ENCODE results near the gene ABCC3.
A peak's percentile ranks its signal among the peaks of the same experiment; 100 is the strongest.

The ABCC3 gene

DNA sequence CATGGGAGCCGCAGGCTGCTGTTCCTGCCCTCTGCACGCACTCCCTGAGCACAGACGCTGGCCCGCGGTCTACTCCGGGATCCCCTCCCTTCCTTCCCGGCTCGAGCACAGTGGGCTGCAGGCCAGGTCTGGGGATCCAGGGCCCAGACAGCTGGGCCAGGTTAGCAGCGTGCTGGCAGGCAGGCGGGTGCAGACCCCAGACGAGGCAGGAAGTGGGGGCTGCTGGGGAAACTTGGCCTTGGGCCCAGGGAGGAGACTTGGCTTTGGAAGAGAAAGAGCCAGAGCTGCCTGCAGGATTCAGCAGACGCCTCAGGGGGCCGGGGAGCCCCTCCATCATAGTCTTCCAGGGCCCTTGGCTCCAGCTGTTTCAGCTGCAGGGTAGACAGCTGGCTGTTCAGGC is 30.2 kb upstream of the ABCC3 start:
- DNase-seq (ENCODE audit: low read depth), result no peak

DNA sequence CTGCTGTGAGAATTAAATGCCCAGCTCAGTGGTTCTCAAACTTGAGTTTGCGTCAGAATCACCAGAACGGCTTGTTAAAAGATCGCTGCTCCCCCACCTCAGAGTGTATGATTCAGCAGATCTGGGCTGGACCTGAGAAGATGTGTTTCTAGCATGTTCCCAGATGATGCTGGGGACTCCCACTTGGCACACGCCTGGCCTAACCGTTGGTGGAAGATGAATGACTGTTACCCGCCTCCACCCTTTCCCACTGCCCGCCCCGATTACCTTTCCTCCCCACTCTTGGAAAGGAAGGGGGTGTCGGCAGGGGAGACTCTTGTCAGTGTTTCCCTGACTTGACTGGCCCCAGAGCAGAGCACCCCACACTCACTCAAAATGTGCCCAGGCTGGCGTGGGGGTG is 29.3 kb upstream of the ABCC3 start:
- no peak for DNase-seq (ENCODE audit: low read depth)

DNA sequence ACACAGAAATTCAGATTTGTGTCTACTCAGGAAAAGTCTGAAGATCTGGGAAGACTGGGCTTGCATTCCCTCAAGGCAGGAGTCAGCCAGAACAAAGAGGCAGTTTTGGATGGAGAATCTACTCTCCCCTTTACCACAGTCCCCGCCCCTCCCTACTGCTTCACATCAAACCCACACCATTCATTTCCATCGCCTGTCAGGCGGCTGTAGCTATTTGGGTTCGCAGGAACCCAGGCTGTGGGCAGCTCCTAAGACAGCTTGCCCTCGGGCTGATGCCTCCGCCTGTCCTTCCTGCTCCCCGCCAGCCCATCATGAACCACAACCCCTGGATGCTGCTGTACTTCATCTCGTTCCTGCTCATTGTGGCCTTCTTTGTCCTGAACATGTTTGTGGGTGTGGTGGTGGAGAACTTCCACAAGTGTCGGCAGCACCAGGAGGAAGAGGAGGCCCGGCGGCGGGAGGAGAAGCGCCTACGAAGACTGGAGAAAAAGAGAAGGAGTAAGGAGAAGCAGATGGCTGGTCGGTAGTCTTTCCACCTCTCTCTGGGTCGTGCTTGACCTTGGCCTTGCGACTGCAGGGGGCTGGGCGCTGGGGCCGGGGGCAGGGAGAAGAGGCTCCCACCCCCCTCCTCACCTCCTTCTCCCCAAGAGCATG is 27.0 kb upstream of the ABCC3 start:
- no peak for DNase-seq (ENCODE audit: low read depth)

DNA sequence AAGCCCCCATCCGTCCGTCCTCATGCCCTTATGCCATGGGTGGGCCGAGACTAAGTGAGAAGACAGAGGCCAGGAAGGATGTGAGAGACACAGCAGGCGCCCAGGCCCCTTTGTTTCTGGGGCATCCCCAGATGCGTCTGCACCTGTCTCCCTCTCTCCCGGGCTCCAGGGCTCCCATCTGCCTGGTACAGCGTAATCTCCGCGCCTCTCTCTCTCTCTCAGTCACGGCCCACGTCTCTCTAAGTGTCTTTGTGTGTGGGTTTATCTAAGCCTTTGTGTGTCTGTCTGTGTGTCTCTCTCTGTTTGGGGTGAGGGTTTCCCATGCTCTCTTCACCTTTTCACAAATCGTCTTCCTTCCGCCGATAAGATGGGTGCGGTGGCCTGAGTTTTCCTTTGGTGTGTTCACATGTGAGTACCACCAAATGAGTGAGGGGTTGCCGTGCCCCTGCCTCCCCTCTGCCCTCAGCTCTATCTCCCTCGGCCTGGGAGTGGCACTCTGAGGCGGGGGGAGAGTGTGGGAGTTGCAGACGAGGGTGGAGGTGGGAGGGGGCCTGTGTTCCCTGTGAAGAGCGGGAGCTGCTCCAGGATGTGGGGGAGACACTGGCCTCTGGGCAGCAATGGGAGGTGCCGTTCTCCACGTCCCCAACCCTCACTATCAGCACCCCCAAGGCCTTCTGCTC is 25.8 kb upstream of the ABCC3 start:
- no peak for DNase-seq (ENCODE audit: low read depth)

DNA sequence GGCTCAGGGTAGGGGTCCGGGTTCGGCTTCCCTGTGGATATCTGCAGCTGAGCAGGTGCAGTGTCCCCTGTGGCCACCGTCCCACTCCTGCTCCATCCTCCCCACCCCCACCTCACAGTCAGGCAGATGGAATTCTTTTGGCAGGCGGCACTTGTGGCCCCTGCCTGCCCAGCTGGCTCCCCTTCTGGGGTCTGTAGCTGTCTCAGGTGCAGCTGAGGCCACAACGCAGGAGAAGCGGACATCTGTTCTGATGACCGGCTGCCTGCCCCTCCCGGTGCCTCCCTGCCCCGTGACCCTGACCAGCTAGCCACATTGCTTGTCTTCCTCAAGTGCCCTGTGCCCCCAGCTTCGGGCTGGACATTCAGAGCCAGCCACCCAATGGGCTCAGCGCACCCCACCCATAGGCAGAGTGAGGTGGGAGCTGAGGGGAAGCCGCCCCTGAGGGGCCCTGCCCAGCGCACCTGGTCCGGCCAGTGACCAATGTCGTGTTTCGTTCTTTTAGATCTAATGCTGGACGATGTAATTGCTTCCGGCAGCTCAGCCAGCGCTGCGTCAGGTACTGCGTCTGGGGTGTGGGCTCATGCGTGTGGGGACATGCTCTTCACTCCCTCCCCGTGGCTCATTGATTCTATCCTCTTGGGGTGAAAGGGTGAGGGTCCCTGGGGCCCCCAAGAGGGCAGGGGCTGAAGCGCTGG is 25.2 kb upstream of the ABCC3 start:
- DNase-seq (ENCODE audit: low read depth), result no peak

DNA sequence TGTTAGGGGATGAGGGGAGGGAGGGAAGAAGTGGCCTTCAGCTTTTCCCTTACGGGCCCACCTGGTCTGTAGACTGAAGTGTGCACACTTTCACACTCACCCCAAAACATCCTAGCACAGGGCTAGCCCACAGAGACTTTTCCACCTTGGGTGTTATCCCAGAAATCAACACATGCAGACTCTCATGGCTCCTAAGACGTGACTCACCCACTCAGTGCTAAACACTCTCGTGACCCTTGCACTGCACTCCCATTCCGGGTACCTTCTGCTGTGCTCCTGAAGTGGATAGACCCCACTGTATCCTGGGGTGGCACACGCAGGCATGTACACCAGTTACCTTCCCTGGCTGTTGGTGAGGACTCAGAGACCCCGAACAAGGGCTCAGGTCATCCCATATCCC is 23.0 kb upstream of the ABCC3 start:
- DNase-seq (ENCODE audit: low read depth), result no peak

DNA sequence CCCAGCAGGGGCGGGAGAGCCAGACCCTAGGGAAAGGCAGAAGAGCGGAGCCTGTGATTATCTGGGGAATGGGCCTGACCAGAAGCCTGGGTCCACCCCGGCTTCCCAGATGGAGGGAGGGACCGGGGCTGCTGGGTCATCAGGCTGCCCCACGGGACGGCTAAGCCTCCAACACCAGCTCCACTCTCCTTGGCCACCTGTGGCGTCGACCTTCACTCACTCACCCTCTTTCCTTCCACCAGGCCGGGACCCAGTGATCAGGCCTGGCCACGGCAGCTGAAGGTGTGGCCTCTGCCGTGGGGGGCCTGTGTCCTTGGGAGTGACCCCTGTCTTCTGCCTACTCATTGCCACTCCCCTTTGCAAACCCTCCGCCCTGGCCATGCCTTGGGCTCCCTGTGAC is 22.4 kb upstream of the ABCC3 start:
- no peak for DNase-seq (ENCODE audit: low read depth)

DNA sequence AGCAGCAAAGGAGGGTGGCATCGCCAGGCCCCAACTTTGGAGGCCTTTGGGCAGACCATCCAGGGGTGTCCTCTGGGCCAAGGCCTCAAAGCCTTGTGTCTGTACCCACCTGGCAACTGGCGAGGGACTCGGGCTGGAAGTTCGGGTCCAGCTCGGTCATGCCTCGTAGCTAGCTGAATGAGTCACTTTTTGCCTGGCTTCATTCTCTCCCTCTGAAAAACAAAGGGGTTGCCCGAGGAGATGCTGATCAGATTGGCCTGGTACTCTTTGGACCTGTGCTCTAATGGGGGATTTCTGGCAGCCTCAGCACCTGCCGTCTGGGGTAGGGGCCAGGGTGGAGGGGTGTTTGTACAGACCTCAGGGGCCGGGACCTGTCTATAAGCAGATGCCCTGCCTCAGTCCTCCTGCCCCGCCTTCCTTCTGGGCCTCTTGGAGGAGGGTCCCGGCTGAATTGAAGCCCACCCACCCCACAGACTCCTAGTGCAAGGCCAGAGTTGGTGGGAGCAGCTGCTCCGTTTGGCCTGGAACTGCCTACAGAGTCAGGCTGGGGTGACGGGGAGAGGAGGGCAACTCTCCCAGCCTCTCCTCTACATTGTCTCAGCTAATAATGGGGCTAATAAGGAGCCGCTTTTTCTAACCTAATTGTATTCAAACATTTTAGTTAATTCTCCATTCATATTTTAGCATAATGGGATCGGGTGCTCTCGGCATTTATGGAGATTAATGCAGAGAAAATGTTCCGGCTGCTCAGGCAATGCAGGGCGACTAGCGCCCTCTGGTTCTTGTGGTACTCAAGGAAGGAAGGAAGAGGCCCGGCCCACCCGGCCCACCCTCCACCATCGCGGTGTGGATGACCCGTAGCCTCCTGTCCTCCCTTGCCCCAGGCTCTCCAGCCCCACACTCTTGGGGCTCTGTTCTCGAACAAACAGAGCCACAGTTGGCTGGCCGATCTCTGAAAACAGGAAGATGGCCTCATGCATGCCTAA is 21.4 kb upstream of the ABCC3 start:
- no peak for DNase-seq (ENCODE audit: low read depth)

DNA sequence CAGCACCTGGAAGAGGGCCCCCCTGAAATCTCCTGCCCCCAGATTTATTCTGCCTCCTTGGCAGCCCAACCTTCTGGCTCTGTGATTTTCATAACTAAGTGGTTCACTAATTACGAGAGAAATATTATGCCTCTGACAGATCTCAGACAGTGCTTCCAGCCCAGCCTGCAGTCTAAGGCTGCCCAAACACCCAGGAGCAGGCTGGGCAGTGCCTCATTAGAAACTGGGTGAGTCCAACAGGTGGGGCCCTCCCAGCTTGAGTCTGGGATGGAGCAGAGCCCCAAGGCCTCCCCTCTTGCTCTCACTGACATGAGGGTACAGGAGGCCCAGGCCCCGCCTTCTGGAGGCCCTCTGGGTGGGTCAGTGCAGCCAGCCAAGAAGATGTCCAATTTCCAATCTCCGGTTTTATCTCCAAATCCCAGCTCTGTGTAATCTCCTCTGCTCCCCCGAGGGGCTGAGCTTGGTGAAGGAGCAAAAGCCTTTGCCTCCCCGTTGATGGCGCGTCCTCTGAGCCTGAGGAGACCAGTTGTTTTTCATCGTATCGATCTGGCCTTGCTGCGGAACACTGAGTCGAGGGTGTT is 20.1 kb upstream of the ABCC3 start:
- DNase-seq (ENCODE audit: low read depth), result no peak

DNA sequence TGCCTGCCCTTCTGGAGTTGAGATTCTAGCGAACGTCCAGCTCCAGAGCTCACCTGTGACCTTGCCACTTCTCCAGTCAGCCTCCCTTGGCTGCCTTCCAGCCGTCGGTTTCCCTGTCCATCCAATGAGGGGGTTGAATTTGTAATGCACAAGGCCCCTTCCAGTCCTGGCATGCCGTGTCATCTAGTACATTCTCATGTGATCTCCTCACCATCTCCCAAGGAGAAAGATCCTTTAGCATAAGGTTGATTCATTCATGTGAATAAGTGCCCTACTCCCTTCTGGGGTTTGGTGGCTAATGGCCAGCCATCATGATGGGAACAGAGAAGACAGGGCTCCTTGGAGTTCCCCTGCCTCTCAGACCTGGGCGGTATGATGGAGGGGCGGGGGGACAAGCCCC is 18.9 kb upstream of the ABCC3 start:
- DNase-seq (ENCODE audit: low read depth), result no peak

DNA sequence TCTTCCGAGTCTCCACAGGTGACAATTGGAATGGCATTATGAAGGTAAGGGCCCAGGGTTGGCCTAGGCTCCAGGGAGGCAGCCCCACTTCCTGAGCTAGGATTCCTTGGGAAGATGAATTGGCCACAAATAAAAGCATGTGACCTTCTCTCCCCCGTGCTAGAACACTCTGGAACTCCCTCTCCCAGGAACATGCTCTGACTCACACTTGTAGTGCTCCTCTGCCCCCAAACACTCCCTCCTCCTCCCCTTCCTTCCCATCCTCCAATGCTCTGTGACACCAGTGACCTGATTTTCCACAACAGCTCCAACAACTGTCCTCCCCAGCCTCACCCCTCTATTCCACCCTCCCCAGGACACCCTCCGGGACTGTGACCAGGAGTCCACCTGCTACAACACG is 16.4 kb upstream of the ABCC3 start:
- DNase-seq (ENCODE audit: low read depth), result no peak

DNA sequence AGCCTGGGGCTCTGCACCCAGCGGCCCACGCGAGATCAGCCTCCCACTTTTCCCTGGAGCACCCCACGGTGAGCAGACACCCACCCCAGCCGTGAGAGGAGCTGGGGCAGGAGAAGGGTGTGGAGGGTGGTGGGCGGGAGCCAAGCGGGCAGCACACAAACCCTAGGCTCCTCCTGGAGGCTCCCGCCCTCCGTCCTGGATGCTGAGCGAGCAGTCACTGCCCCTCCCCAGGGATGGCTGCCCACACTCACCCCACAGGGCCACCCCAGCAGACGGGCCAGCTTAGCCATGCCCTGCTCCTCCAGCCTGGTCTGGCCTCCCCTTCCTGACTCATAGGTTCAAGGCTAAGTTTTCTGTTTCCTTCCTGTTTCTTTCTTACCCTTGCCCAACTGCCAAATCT is 15.7 kb upstream of the ABCC3 start:
- no peak for DNase-seq (ENCODE audit: low read depth)

DNA sequence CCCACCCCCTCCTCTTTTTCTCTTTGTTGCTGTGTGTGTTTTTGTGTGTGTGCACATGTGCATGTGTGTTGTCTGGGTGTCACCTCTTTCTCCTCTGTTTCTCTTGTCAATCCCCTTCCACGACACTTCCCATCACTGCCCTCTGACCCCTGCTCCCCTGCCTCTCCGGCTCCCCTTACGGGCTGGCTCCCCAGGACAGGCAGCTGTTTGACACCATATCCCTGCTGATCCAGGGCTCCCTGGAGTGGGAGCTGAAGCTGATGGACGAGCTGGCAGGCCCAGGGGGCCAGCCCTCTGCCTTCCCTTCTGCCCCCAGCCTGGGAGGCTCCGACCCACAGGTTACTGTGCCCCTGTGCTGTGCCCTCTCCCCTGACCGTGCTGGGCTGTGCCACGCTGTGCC is 15.2 kb upstream of the ABCC3 start:
- DNase-seq (ENCODE audit: low read depth), result no peak

DNA sequence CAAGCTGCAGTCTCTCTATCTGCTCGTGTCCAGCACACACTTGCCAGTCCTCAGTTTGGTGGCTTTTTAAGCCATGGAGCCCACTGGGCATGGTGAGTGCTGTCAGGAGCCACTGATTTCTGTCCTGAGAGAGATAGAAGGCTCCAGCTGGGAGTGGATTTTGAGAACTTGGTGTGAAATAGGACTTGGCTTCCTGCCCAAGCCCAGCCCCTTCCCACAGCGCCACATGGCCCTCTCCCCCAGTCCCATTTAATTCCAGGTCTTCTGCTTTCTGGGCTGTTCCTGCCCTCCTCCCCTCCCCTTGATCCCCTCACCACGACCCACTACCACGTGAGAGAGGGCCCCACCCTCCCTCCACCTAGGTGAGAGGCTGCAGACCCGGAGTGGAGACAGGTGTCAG is 14.4 kb upstream of the ABCC3 start:
- no peak for DNase-seq (ENCODE audit: low read depth)

DNA sequence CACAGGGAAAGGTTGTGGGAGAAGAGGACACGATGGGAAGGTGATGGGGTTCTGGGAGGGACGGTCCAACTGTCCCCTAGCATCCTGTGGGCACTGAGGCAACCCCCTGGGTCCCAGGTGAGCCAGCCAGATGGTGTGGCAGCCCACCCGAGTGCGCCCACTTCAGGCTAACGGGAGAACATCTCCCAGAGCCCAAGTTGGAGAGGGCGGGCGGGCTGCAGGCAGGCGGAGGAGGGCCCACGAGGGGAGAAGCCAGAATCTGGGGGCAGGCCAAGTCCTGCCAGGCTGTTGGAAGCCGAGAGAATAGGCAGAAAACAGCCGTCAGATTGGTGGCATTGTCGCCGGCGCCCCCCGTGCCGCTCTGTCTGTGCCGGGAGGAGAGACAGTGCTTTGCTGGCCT is 13.8 kb upstream of the ABCC3 start:
- DNase-seq (ENCODE audit: low read depth), result no peak

DNA sequence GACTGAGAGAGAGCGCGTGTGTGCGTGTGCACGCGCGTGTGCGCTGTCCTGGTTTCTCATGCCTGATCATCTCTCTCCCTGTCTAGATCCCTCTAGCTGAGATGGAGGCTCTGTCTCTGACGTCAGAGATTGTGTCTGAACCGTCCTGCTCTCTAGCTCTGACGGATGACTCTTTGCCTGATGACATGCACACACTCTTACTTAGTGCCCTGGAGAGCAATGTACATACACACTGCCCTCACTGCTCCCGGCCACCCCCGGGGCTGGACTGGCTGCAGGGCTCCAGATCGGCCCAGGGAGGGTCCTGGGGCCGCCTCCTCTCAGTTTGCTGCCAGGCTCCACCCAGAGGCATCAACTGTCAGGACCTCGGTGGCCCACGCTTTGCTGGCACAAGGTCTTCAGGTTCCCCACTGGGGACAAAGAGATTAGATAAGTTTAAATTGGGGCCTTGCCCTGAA is 13.1 kb upstream of the ABCC3 start:
- DNase-seq (ENCODE audit: low read depth), result no peak

DNA sequence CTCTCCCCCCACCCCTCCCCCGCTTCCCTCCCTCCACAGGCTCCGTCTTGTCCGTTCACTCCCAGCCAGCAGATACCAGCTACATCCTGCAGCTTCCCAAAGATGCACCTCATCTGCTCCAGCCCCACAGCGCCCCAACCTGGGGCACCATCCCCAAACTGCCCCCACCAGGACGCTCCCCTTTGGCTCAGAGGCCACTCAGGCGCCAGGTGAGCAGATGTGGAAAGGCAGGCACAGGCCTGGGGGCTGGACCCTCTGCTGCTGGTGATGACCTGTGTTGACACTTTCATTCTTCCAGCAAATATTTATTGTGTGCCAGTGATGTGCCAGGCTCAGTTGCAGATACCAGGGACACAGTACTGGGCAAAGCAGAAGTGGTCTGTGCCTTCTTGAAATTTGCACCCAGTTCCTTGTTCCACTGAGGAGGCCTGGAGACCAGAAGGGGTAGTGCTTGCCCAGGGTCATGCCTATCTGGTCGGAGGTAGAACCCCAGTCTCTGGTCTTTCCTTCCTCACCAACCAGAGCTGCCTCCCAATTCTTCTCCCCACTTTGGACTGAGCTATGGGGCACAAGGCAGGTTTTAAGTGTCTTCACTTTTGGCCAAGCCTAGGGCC is 10.3 kb upstream of the ABCC3 start:
- DNase-seq (ENCODE audit: low read depth), result no peak

DNA sequence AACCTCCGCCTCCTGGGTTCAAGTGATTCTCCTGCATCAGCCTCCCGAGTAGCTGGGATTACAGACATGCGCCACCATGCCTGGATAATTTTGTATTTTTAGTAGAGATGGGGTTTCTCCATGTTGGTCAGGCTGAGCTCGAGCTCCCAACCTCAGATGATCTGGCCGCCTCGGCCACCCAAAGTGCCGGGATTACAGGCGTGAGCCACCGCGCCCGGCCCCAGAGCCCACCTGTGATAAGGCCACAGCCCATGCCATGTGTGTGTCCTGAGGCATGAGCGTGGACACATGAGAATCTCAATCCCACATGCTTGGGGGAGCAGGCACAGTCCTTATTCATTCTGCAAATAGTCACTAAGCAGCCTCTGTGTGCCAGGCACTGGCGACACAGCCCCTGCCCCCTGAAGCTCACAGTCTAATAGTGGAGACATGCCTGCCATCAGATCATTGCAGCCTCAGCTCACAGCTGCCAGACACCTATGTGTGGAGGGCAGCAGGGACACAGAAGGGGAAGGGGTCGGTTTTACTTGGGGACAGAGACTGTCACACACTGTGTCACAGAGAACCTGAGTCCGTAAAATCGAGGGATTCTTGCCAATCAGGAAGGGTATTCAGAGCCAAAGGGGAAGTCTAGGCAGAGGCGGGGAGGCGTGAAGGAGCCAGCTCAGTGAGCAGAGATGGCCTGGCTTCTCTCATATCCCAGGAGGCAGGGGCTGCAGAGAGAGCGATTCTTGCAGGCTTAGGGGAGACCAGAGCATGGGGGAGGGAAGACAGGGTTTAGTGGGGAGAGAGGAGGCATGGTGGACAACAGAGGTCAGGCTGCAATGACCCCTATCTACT is 9.4 kb upstream of the ABCC3 start:
- DNase-seq (ENCODE audit: low read depth), result no peak

DNA sequence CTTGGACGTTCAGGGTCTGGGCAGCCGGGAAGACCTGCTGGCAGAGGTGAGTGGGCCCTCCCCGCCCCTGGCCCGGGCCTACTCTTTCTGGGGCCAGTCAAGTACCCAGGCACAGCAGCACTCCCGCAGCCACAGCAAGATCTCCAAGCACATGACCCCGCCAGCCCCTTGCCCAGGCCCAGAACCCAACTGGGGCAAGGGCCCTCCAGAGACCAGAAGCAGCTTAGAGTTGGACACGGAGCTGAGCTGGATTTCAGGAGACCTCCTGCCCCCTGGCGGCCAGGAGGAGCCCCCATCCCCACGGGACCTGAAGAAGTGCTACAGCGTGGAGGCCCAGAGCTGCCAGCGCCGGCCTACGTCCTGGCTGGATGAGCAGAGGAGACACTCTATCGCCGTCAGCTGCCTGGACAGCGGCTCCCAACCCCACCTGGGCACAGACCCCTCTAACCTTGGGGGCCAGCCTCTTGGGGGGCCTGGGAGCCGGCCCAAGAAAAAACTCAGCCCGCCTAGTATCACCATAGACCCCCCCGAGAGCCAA is 8.6 kb upstream of the ABCC3 start:
- peak; percentile 41 for DNase-seq (ENCODE audit: low read depth)

Measured in stromal cell of bone marrow (primary cell).